Epithelial cell of proximal tubule (primary cell): ENCODE measurements around the gene GLIS2. TPM values are rescaled to one million over a fixed set of nuclear protein-coding genes. Genes with fewer than 3 reads are reported as not detected.

Experiments
- DNase-seq: peaks from one replicate; pipeline ENCODE4 v3.0.0-alpha.2; 2011; ENCODE audit warnings: low read depth
- H3K4me3 ChIP-seq: 2 replicates; pipeline ENCODE4 v1.5.1; 2011; ENCODE audit warnings: low read depth, mild to moderate bottlenecking, low read length
- total RNA-seq: library from RNA; depleted of rRNA; stranded (reverse); fragments of >200 nt; gene quantifications from 2 replicates; pipeline ENCODE4 v1.2.3, GENCODE V29; 2015
- TF ChIP-seq, protein P1 (sequence below): conservative IDR thresholded peaks from 2 replicates; pipeline ENCODE4 v1.5.1; 2012; ENCODE audit warnings: low read depth, mild to moderate bottlenecking, low read length

Gene GLIS2
- total RNA-seq, 1 donor from 2014 or later: 4.6 TPM

DNA sequence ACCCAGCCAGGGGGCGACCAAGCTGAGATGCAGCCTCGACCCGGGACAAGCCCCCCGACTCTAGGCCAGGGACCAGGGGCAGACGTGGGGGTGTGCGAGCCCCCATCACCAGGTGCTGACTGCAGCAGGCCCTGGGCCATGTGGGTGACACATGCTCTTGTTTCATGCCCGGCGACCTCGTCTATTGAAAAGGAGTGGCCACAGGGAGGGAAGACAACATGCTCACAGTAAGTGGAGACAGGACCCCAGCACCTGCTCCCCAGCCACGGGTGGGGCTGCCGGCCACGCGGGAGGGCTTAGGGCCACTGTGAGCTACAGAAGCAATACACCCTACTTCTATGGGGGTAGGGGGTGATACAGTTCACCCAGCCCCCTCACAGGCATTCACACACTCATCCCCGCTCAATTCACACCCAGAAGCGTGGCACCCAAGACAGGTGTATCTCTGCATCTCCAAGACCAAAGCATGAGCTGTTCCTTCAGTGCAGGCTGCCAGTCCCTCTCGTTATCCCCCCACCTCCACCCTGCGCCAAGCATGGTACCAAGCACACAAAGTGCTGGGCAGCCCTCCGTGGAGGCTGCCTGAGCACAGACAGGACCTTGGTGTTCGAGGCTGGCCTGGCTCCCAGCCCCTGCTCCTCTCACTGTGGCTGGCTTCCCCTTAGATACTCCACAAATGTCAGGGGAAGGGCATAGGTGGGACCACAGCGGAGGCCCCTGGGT lies 69.4 kb downstream of the GLIS2 start:
- no peak overlapping the region for H3K4me3 ChIP-seq
- no peak for DNase-seq
- TF ChIP-seq, protein P1, sequence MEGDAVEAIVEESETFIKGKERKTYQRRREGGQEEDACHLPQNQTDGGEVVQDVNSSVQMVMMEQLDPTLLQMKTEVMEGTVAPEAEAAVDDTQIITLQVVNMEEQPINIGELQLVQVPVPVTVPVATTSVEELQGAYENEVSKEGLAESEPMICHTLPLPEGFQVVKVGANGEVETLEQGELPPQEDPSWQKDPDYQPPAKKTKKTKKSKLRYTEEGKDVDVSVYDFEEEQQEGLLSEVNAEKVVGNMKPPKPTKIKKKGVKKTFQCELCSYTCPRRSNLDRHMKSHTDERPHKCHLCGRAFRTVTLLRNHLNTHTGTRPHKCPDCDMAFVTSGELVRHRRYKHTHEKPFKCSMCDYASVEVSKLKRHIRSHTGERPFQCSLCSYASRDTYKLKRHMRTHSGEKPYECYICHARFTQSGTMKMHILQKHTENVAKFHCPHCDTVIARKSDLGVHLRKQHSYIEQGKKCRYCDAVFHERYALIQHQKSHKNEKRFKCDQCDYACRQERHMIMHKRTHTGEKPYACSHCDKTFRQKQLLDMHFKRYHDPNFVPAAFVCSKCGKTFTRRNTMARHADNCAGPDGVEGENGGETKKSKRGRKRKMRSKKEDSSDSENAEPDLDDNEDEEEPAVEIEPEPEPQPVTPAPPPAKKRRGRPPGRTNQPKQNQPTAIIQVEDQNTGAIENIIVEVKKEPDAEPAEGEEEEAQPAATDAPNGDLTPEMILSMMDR: no peak

GRCh38 chr16:4385789-4386450 lies 70.1 kb downstream of the GLIS2 start:
- TF ChIP-seq, protein P1: no peak
- DNase-seq: no peak
- H3K4me3 ChIP-seq: no peak overlapping the region

GRCh38 chr16:4386451-4386805 lies 70.6 kb downstream of the GLIS2 start:
- no peak for DNase-seq
- TF ChIP-seq, protein P1: no peak
- H3K4me3 ChIP-seq: no peak overlapping the region

DNA sequence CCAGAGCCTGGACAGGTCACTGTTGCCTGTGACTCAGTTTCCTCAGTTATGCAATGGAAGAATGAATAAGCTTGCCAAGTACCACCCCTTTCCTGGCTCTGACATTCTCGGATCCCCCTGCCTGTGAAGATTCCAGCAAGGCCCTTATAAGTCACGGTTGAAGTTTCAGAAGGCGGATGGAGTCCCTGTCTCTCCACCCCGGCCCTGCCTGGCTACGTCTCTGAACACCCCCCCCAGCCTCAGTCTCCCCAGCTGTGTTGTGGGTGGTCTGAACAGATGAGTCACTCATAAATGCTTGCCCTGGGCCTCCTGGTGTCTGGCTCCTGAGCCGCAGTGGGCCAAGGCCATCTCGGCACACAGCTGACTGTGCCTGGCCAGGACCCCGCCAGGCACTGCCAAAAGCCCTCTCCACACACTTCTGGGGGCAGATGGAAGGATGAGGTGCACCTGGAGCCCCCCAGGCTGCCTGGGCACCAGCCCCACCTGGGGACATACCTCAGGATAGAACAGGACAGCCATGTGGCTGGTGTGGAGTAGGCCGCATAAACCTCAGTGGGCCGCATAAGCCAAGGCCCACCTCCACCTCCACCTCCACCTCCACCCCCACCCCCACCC lies 71.2 kb downstream of the GLIS2 start:
- H3K4me3 ChIP-seq: no peak overlapping the region
- no peak for DNase-seq
- TF ChIP-seq, protein P1: no peak

DNA sequence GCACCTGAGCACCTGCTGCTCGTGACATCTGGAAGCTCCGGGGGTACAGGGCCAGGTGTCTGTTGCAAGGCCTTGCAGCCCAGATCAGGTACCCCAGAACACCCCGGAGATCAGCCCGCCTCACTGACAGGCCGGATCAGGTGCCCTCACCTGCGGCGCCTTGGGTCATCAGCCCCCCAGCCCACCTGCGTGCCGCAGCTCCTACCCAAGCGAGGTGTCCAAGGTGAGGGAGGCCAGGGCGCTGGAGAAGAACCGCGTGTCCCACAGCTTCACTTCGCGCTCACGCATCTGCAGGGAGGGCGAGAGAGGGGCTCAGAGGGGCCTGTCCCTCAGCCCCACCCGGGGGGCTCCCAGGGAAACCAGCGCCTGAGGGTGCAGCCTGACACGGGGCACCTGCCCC lies 71.9 kb downstream of the GLIS2 start:
- TF ChIP-seq, protein P1: no peak
- no peak for DNase-seq
- H3K4me3 ChIP-seq: no peak overlapping the region

DNA sequence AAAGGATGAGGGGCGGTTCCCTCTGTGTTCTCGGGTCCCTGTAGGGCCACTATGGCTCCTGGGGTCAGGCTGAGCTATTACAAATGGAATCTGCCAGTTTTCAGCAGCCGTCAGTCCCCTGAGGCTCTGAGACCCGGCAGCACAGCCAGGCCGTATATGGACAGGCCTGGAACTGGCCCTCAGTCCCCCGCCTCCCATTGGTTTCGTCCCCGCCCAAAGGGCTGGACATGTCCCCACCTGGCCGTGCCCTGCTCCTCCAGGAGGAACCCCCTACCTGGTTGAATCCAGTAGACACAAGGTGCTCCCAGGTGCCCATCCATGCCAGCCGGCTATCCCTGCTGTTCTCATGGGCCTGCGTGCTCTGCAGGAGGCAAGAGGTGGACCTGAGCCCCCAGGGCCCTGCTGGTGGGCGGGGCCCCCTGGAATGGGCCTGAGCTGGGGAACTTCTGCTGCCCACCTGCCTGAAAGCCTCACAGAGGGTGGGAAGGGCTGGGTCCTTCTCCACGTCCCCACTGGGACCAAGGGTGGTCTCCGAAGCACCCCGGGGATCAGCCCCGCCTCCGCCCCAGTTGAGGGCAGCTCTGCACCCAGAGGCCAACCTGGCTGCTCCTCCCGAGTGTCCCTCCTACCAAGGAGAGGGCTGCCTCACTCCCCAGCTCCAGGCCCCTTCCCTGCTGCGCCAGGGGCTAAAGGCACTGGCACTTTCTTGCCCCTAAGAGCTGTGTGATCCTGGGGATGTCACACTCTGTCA lies 72.6 kb downstream of the GLIS2 start:
- DNase-seq: no peak
- H3K4me3 ChIP-seq: no peak overlapping the region
- TF ChIP-seq, protein P1: no peak

Other genes starting within 250 kb of the GLIS2 start
- gene ADCY9, start 199.6 kb upstream of the GLIS2 start, total RNA-seq: 5.1 and 6.8 TPM in 2 replicates
- not detected in 2 replicates for gene SRL, start 74.0 kb upstream of the GLIS2 start, total RNA-seq
- 4.0 and 10.5 TPM in 2 replicates for gene TFAP4, start 43.0 kb upstream of the GLIS2 start, total RNA-seq
- 75.1 and 87.4 TPM in 2 replicates for gene PAM16, start 35.3 kb downstream of the GLIS2 start, total RNA-seq
- 19.0 and 33.7 TPM in 2 replicates for gene VASN, start 55.8 kb downstream of the GLIS2 start, total RNA-seq
- gene CORO7, start 100.5 kb downstream of the GLIS2 start, total RNA-seq: 35.5 and 101 TPM in 2 replicates
- 40.6 and 70.1 TPM in 2 replicates for gene DNAJA3, start 109.8 kb downstream of the GLIS2 start, total RNA-seq
- 120 and 177 TPM in 2 replicates for gene NMRAL1, start 158.6 kb downstream of the GLIS2 start, total RNA-seq
- 75.9 and 105 TPM in 2 replicates for gene HMOX2, start 160.3 kb downstream of the GLIS2 start, total RNA-seq
- 13.8 and 30.3 TPM in 2 replicates for gene CDIP1, start 222.7 kb downstream of the GLIS2 start, total RNA-seq
- not detected in 2 replicates for gene C16orf96, start 240.3 kb downstream of the GLIS2 start, total RNA-seq